Amygdala (tissue), 56 donors: ENCODE measurements around the gene NOXO1.
"Not testable (repeated sequence)": the region's sequence is repeated elsewhere in the genome, so short reads cannot be mapped to it uniquely, and the experiment has no call there.

Experiments used
- DNase-seq, 56 donors: peaks; one replicate each; lab custom pipeline; 2025; lab: John Stamatoyannopoulos, UW

The NOXO1 gene

GRCh38 chr16:2013527-2013926, 32.3 kb upstream of the NOXO1 start:
- DNase-seq: no peak

DNA sequence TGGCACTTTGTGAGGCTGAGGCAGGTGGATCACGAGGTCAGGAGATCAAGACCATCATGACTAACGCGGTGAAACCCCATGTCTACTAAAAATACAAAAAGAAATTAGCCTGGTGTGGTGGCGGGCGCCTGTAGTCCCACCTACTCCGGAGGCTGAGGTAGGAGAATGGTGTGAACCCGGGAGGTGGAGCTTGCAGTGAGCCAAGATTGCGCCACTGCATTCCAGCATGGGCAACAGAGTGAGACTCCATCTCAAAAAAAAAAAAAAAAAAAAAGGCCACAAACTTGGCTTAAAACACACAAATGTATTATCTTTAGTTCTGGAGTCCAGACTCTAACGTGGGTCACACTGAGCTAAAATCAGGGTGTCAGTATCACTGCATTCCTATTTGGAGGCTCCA, 30.5 kb upstream of the NOXO1 start:
- DNase-seq: not testable (repeated sequence)

- peak in 54 of 56 donors; percentile 16 to 88 (median 62) for DNase-seq
Measured at GRCh38 chr16:2009791-2010510, 28.7 kb upstream of the NOXO1 start, which contains the start of gene ZNF598. TSS of gene ZNF598 (minus strand) at chr16:2009821.

DNA sequence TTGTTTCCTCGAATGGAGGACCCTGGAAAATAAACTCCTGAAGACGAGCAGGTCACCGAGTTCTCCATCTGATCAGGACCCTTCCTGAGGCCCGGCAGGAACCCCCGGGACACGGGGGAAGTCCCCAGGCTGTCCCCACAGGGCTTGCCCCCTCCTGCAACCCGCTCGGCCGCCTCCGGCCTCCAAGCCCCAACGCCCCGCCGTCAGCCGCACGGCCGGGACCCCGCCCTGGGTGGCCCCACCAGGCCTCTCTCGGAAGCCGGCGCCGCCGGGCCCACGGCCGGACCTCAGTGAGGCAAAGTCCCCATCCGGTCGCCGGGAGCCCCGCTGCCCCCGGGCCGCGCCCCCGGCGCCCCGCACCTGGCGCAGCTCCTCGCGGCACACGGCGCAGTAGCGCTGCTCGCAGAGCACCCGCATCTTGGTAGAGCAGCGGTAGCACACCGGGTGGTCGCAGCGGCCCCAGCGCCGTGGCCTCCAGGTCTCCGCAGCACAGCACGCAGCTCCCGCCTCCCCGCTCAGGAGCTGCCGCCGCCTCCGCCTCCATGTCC, 28.0 kb upstream of the NOXO1 start:
- no peak for DNase-seq

GRCh38 chr16:2008631-2009163, 27.4 kb upstream of the NOXO1 start:
- no peak for DNase-seq

DNA sequence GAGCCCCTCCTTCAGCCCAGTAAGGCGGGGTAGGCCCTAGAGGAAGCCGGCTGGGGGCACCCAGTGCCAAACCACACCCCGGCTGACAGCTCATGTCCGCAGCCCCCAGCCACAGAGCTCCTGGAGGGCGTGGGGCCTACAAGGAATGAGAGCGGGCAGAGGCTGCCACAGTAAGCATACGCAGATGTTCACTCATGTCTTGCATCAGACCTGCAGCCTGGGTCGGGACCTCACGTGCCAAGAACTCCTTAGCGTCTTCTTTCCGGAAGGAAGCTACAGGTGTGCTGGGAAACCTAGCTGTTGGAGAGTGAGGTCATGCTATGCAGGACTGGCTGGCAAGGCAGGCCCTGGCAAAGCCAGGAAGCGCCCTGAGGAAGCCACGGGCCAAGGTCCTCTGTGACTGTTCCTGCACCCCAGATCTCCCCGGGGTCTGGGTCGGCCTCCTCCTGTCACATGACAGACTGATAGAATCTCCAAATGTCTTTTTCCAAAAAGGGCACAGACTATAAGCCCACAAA, 26.8 kb upstream of the NOXO1 start:
- DNase-seq: no peak

DNA sequence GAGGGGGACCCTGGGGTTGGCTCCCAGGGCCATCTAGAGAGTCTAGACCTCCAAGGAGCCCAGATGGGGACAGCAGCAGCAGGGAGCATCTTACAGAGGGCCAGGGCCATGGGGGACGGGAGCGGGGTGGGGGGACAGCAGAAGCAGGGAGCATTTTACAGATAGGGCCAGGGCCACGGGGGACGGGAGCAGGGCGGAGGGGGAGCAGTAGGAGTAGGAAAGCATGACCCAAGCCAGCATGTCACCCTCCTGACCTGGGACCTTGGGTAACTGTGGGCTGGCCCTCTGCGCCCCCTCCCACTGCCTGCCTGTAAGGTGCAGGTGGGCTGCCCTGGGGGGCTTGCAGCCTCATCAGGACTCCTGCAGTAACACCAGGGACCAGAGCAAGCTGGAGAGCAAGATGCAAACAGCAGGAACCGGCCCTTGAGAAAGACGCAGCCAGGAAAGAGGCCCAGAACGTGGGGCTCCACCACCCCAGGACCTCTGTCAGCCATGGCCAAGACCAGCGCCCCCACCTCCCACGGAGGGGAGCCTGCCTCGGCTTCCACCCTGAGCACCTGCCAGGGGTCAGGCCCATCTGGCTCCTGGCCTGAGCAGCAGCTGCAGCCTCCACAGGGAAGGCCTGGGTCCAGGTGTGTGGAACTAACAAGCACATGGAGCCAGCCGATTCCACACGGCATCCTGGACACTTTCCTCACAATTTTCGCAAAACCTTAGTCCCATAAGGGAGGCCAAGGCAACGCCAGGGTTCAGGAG, 26.0 kb upstream of the NOXO1 start:
- no peak for DNase-seq

DNA sequence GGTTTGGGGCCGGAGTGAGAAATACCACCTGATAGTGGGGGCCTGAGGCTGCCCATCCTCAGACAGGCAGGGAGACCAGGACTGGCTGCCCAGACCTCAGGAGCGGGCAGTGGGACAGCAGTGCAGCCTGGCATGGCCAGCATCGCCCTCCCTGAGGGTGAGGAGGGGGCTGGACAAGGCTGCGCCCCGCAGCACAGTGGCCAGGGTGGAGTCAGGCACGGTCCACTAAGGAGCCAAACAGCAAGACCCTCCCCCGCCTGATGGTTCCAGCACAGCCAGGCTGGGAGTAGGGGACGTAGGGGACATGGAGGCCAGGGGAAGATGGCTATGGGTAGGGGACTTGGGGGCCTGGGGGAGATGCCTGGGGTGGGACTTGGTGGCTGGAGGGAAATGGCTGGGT, 25.0 kb upstream of the NOXO1 start:
- no peak for DNase-seq

GRCh38 chr16:2005646-2006045, 24.4 kb upstream of the NOXO1 start:
- DNase-seq: peak in 9 of 56 donors; percentile 16 to 42 (median 25)

- DNase-seq: no peak
Measured at GRCh38 chr16:2004795-2005517, 23.7 kb upstream of the NOXO1 start.

DNA sequence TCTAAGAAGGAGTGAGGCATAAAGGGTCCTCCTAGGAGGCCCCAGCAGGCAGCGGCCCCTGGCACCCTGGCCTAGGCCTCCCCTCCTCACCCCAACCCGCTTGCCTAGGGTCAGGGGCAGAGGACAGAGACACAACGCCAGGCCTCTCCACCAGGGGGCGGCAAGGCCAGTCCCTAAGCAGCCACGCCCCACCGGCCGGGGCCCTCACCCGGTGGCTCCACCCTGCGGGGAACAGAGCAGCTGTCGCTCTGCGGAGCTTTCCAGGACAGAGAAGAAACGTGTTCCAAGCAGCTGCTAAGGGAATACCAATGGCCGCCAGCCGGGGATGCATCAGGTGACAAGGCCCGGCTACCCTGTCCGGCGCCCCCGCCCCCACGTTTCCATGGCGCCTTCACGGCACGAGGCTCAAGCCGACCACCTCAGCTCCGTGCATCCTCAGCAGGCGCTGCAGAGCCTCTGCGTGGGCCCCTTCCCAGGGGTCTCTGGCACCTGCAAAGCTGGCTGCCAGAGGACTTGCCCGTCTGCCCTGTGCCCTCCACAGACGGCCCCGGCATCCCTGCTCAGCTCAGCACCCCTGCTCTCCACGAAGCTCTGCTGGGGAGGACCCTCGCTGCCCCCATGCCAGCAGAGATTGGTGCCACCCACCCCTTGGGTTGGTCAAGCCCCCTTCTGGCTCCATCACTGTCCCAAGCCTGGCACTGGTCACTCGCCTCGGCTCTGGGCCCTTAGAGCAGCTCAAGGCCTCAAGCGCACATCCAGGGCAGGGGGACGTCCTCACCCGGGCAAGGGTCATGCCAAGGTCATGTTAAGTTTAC, 22.8 kb upstream of the NOXO1 start:
- DNase-seq: peak in 47 of 56 donors; percentile 18 to 83 (median 50)

DNA sequence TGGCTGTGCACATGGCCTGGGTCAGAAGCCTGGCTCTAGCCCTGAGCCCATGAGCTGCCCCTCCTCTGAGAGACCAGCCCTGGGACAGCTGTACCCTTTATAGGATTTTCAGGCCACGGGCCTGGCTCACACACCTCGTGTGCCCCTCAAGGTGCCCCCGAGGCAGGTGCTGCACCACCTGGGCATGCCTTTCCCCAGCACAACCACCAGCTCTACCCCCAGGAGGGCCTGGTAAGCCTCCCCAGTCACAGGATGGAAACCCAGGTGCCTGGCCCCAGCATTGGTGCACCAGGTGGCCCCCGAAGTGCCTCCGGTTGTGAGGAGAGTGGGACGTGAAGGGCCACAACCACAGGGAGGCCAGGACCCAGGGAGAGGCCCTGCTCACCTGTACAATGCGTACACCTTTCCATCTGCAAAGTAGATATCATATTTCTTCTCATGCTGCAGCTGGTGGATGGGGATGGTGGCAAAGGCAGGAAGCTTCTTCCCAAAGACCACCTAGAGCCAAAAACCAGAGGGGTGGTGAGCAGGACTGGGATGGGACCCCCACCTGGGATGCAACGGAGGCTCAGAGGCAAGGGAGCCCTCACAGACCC, 22.1 kb upstream of the NOXO1 start:
- DNase-seq: no peak

DNA sequence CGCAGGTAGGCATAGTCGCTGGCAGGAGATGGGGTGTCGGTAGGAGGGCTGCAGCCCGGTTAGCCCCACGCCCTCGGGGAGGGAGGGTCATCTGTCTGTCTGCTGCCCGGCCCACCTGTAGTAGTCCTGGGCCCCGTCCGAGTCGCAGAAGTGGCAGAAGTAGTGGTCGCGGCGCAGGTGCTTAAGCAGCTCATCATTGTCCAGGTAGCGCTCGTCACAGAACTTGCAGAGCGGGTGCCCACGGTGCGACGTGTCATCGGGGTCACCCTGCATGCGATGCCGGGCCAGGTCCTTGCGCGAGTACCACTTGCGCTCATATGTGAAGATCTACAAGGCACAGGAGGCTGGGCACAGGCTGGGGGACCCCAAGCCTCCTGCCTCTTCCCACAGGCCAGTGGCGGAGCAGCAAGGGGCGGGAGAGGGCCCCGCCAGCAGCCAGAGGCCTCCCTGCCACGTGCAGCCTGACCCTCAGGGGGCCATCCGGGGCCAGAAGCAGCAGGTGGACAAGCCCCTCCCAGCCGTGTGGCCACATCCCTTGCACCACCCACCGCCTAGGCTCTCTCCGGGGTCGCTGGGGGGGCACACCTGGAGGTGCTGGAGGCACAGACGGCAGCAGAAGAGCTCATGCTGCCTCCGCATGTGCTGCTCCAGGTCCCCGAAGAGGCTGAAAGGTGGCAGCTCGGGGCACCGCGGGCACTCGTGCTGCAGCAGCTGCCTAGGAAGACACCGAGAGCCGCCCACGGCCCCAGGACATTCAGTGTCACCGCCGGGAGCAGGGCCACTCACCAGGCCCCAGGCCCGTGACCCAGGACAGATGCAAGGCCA, 21.3 kb upstream of the NOXO1 start:
- no peak for DNase-seq

GRCh38 chr16:2001456-2002355, 20.4 kb upstream of the NOXO1 start:
- no peak for DNase-seq

- no peak for DNase-seq
Measured at GRCh38 chr16:2001035-2001434, 19.8 kb upstream of the NOXO1 start.

GRCh38 chr16:1999866-2000514, 18.7 kb upstream of the NOXO1 start:
- DNase-seq: no peak
